Stimulated activated CD8-positive, alpha-beta memory T cell treated with anti-CD3 and anti-CD28 coated beads, Interleukin-4, amount 100 ng/mL, for 24 hours (primary cell): Measurements from ENCODE around the gene ALDH1L1.

Experiments used
- DNase-seq: peaks from one replicate; pipeline ENCODE4 v3.0.0-alpha.2; 2020; ENCODE audit warnings: low read depth

Gene ALDH1L1

DNA sequence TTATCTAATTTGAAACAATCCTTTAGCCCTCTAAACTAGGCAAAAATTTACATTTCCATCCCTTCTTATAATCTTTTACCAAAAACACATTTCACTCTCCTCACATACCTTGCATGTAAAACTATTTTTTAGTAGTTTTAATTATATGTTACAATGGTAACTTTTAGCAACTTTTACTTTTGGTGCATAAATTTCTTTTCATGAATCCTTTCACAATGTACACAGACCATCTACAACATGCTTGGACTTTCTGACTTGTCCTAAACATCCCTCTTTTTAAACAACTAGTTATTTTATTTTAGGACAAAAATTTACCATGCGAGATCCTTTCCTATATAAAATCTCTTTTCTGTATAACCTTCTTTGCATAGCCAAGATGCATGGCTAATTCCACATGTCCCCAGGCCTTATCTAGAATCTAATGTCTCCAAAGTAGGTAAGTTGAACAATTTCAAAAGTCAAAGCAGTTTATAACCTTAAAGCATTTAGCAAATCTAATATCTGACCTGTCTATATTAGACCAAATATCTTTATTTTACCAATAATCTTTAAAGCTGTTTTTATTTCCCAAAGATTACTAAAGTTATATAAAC lies 14.4 kb upstream of the ALDH1L1 start:
- DNase-seq = no peak

DNA sequence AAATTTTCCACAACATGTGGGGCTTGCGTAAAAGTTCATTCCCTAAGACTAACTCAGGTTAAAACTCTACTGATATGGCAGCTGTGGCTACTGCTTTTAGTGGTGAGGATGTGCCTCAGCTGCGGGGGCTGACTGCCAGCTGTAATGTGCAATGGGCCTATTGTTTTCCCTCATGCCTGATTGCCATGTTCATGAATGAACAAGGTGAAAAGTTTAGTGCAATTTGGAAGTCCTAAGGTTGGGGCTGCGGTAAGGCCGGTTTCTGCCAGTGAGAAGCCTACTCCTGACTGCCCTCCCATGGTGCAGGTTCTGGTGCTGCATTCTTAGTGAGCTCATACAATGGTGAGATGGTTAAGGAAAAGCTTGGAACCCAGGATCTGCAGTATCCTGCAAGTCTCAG lies 10.9 kb upstream of the ALDH1L1 start:
- DNase-seq = no peak

DNA sequence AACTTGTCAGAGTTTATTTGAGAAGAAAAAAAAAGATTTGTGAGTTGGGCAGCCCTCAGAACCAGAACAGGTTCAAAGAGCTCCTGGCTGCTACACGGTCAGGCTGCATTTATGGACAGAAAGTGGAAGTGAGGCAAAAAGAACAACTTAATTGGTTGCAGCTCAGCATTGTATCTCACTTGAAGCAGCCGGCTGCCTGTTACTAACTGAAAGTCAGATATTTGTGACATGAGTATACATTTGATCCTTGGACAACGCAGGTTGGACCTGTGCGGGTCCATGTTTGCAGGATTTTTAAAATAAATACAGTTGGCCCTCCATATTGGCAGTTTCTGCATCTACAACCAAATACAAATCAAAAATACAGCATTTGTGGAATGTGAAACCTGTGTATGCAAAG lies 7.5 kb upstream of the ALDH1L1 start:
- no peak for DNase-seq

DNA sequence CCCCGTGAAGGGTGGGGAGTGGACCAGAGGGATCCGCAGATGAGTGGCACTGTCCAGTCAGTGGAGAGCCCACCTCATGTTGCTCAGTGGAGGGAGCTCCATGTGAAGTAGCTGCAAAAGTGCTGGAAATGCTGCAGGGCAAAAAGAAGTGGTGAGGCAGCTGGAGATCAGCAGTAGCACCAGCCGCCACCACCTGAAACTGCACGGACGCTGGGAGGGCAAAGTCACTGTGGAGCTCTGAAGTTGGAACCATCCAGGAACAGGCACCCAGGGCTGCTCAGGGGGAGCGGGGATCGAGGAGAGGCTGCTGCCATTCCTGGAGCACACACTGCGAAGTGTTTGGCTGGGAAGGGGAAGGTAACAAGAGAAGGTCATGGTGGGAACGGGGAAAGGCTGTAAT lies 6.4 kb upstream of the ALDH1L1 start:
- no peak for DNase-seq

DNA sequence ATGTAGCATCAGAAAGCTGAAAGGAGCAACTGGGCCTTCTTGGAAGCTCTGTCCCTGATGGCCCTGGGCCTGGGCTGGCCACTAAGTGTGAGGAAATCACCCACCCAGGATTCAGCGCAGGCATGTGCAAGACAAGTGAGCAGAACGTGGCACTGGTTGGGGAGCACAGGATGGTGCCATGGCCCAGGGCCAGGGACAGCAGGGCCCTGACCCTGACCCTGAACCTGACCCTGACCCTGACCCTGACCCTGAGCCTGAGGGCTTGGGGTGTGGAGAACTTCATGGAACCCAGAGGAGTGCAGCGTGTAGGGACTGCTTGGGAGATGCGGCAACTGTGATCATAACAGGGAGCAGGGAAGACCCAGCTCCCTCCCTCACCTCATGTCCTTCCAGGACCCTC lies 5.9 kb upstream of the ALDH1L1 start:
- no peak for DNase-seq

DNA sequence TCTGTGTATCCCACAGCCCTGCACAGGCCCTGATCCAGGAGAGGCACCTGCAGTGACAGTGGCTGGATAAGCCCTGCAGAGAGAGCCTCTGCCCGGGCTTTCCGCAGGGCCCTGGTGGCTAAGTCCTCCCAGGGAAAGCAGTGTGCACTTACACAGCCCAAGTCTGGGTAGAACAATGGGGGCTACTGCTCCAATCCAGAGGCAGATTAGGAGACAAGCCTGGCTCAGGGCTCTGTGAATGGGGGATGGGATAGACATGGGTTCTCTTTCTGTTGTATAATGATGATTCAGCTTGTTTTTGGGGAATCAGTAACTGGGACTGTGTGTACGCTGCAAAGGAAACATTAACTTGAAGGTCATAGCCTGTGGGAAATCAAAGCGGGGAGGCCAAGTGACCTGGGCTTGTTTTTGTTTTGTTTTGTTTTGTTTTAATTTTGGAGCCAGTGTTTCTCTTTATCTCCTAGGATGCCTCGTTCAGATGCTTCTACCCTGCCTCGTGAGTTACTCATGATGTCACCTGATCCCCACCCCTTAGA lies 4.1 kb upstream of the ALDH1L1 start:
- DNase-seq = no peak

DNA sequence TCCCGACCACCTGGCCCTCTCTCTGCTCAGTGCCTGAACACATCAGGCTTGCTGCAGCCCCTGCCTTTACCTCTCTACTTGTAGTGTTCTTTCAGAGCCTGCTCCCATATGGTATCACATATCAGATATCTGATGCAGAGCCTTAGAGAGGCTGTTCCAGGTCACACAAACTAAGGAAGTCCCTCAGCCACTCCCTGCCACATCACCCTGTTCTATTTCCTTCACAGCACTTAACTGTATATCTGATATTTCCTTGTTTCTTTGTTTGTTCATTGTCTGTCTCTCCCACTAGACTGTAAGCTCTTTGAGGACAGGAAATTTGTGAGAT lies 976 bp upstream of the ALDH1L1 start:
- no peak for DNase-seq

DNA sequence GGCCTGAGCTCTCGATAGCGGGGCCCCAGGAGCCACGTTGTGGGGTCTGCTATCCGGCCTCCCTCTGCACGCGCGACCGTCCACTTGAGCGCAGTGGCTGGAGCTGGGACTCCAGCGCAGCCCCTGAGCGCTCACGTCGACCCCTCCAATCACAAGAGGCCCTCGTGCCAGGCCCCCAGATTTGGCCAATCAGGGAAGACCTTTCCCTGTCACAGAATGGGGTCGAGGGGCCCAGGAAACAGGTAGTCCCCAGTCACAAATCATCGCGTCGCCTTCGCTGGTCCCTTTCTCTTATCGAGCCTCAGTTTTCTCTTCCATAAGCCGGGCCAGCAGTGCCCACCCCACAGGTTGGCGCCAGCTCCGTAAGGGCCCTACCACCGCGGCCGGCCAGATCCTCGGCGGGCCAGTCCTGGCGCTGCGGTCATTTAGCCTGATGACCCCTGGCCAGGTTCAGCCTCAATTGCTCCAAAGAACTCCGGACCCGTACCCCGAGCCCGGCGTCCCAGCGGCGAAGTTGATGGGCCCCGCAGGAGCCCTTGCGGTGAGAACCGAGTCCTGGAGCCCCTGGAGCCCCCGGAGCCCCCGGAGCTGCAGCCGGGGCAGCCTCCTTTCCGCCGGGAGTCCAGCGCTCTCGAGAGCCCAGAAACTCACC lies 435 bp downstream of the ALDH1L1 start:
- DNase-seq = no peak

- DNase-seq = no peak
Observed at GRCh38 chr3:126170073-126170777, 10.2 kb downstream of the ALDH1L1 start.

- DNase-seq = no peak
Observed at GRCh38 chr3:126167566-126167965, 12.8 kb downstream of the ALDH1L1 start.

- DNase-seq = no peak
Observed at GRCh38 chr3:126166009-126166408, 14.4 kb downstream of the ALDH1L1 start.

DNA sequence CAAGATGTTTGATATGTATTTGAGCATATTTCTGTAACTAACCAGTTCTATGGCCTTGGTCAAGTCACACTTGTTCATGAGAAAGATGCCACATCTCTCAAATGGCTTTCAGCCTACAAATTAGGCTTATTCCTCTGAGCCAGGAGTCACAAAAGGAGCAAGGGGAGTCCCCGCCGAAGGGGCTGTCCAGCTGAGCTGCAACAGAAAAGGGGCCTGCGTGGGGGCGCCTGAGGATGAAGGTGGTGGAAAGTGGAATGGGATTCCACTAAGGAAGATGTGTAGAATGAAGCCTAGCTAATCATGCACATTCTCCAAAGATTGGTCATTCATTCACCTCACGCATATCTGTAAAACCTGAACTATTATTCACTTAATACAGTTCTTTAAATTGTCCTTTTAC lies 19.1 kb downstream of the ALDH1L1 start:
- DNase-seq = no peak

- no peak for DNase-seq
Observed at GRCh38 chr3:126160243-126161210, 19.9 kb downstream of the ALDH1L1 start.

DNA sequence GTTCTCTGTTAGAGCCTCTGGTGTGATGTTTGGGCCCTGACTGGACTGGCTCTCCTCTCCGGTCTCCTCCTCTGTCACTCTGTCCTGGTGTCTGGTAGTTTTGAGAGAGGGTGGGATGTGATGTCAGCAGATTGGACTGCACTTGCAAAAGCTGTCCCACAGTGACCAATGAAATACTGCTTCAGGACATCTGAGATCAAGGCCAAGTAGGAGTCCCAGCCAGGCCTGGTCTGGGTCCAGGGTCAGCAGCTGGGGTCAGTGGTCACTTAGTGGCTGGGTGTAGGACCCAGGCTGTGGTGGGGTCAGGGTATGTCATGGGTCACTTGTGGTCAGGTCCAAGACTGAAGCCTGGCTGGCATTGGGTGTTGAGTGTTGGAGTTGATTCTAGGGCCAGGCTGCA lies 20.9 kb downstream of the ALDH1L1 start:
- no peak for DNase-seq

- no peak for DNase-seq
Observed at GRCh38 chr3:126158912-126159454, 21.4 kb downstream of the ALDH1L1 start.

GRCh38 chr3:126158016-126158911 lies 22.1 kb downstream of the ALDH1L1 start:
- no peak for DNase-seq

DNA sequence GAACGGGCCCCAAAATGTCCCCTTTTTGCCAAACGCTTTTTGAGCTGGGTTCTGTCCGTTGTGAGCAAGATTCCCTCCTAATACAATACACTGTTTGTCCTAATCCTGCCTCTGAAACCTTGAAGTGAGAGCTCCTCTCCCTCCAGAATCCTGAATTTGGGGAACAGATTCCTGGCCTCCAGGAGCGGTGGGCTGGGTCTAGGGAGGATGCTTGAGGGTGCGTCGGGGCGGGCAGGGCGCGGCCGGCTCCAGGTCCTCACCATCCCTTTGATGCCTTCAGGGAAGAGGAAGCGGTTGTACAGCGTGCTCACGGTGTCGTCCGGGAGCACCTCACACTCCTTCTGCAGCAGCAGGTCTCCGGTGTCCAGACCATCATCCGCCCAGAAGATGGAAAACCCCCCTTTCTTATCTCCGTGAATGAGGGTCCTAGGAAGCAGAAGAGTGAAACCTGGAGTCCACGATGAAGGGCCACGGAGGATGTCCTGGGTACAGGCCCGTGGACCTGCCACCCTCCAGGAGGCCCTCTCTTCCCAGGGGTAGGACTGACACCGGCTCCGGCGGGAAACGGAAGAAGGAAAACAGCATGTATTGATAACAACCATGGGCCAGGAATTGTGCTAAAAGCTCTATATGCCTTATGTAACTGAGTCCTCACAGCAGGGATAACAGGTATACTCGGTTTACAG lies 23.2 kb downstream of the ALDH1L1 start:
- DNase-seq = no peak

DNA sequence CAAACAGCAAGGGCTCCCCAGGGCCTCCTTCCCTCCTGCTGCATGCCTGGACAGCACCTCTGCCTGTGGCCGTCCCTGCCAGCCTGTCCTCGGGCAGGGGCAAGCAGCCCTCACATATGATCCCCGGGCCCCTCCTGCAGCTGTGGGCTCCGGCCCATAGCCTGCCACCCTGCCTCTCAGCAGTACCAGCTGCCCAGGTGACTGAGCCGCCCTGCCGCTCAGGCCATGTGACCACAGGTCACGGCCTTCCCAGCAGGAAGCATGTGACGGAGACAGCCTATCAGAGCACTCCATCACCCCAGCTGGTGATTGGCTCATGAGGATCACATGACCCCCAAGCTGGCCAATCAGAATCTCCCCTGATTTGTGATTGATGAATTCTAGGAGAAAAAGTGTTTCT lies 23.9 kb downstream of the ALDH1L1 start:
- no peak for DNase-seq

- no peak for DNase-seq
Observed at GRCh38 chr3:126155819-126156218, 24.6 kb downstream of the ALDH1L1 start.

DNA sequence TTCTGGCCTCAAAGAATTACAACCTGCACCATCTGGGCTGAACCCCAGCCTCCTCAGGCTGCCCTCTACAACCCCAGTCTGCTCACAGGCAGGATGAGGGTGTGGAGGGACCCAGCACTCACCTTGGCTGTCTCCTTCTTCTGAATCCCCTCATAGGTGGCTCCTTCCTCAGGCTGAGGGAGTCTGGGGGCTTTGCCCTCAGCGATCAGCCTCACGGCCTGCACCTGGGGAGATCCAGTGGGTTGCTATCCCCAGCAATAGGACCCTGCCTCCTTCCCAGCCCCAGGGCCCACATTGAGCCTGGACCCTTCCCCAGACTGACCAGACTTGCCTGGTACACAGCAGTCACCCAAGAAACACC lies 25.1 kb downstream of the ALDH1L1 start:
- DNase-seq = no peak
